Uterus (tissue), 2 donors: ENCODE results near the gene GAS7.

Source experiments
- CTCF ChIP-seq, 4 experiments: fragments of 200-600 bp in 2 of 4; fragments of 450-650 bp in 2 of 4; sonication (generic) in 2 of 4; IDR thresholded peaks; one replicate each; pipeline ENCODE4 v1.5.1; 2016 to 2019; ENCODE audit warnings: antibody characterized with exemption in 4 of 4, mild to moderate bottlenecking in 2 of 4, moderate library complexity in 1 of 4
- POLR2A ChIP-seq, 2 donors: fragments of 450-650 bp; IDR thresholded peaks; one replicate each; pipeline ENCODE4 v1.6.1; 2016; ENCODE audit warnings: antibody characterized with exemption in 2 of 2, mild to moderate bottlenecking in 1 of 2, moderate library complexity in 1 of 2

DNA sequence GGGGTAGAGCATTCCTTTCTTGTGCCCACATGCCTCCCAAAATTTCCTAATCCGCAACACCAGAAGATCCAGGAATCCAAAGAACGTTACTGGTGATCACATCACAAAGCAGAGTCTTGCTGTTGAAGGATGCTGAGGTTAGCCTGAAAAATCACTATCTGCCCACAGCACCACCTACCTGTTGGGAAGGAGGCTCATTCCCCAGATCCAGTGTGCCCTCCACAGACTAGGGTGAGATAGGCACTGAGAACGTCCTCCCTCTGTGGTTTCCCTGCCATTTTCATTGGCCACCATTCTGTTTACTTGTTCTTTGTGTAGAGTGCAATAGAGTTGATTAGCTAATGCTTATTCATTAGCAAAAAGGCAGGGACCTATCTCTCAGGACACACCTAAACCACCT lies 323.7 kb downstream of the GAS7 start:
- TF ChIP-seq CTCF (IDR thresholded peaks at IDR 0.05) (no peak), POLR2A (IDR thresholded peaks at IDR 0.05) (no peak)
